GM12891 (cell line): ENCODE results near the gene FBXO44.

ENCODE experiments used
- PAX5 ChIP-seq: IDR thresholded peaks from 2 replicates; pipeline ENCODE4 v1.6.1; 2011; ENCODE audit warnings: low read length, moderate library complexity, mild to moderate bottlenecking; ENCODE audit not compliant: insufficient read depth, severe bottlenecking
- POLR2A ChIP-seq: IDR thresholded peaks from 2 replicates; pipeline ENCODE4 v1.6.1; 2011; ENCODE audit warnings: low read depth, low read length, control low read depth
- POLR2AphosphoS5 ChIP-seq: IDR thresholded peaks from 2 replicates; pipeline ENCODE4 v1.6.1; 2011; ENCODE audit warnings: low read depth, low read length, control low read depth
- TAF1 ChIP-seq: IDR thresholded peaks from 2 replicates; pipeline ENCODE4 v1.6.1; 2011; ENCODE audit warnings: low read depth, low read length, control low read depth

GRCh38 chr1:11708554-11709350 is 54.1 kb downstream of the FBXO44 start:
- no peak for TF ChIP-seq POLR2AphosphoS5
- no peak for TF ChIP-seq POLR2A
- no peak for TF ChIP-seq PAX5
- no peak for TF ChIP-seq TAF1
